ENCODE data around the gene TMEM255A. TPM values are rescaled to one million over a fixed set of nuclear protein-coding genes. Genes with fewer than 3 reads are reported as not detected.

The TMEM255A gene
- total and polyA plus RNA-seq, 12 donors: 0.09 to 3.1 (median 0.96) TPM

GRCh38 chrX:120334151-120334550 lies 22.9 kb upstream of the TMEM255A start:
- intact Hi-C loops (cut with DNase I): no loop called here
- no peaks in the 10 kb centered on the region for H3K4me1 ChIP-seq (replicated peaks in 1 of 2)
- WGBS, 4 donors: 27 to 92% (median 59%) methylated on average over 2 of the region's 2 CpGs
- TF ChIP-seq, protein P1, sequence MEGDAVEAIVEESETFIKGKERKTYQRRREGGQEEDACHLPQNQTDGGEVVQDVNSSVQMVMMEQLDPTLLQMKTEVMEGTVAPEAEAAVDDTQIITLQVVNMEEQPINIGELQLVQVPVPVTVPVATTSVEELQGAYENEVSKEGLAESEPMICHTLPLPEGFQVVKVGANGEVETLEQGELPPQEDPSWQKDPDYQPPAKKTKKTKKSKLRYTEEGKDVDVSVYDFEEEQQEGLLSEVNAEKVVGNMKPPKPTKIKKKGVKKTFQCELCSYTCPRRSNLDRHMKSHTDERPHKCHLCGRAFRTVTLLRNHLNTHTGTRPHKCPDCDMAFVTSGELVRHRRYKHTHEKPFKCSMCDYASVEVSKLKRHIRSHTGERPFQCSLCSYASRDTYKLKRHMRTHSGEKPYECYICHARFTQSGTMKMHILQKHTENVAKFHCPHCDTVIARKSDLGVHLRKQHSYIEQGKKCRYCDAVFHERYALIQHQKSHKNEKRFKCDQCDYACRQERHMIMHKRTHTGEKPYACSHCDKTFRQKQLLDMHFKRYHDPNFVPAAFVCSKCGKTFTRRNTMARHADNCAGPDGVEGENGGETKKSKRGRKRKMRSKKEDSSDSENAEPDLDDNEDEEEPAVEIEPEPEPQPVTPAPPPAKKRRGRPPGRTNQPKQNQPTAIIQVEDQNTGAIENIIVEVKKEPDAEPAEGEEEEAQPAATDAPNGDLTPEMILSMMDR (IDR thresholded peaks at IDR 0.05): no peak
- no peak for TF ChIP-seq POLR2A (IDR thresholded peaks at IDR 0.05)
- H3K9me3 ChIP-seq (replicated peaks in 1 of 3): peaks cover 0 to 12% (median 0%) of the 10 kb centered on the region in 3 donors
- H3K4me3 ChIP-seq: no peak overlapping the region
- H3K27me3 ChIP-seq: no peaks in the 10 kb centered on the region
- no peak for DNase-seq
- no peaks in the 10 kb centered on the region for H3K36me3 ChIP-seq (replicated peaks in 1 of 2)
- H3K27ac ChIP-seq: no peak overlapping the region

DNA sequence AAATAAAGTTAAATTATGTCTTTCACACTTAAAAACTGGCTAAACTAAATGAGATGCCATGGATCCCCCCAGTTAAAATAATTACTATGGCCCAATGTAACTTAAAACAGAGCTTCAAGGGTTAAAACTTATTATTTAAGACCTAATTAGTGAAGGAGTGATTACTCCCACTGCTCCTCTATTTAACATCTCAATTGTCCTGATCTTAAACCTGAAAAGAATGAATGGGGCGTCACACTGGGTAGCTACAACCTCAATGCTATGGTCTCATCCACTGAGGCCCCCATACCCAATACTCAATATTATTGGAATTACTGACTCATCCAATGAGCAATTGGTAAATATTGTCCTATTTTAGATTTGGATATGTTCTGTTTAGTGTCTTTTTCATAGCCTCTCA lies 21.1 kb upstream of the TMEM255A start:
- Histone ChIP-seq H3K4me1 (replicated peaks in 1 of 2) (no peaks in the 10 kb centered on the region), H3K27me3 (no peaks in the 10 kb centered on the region), H3K9me3 (replicated peaks in 1 of 3) (peaks cover 0 to 9% (median 0%) of the 10 kb centered on the region in 3 donors), H3K27ac (no peak overlapping the region), H3K4me3 (no peak overlapping the region), H3K36me3 (replicated peaks in 1 of 2) (no peaks in the 10 kb centered on the region)
- intact Hi-C loops (cut with DNase I): no loop called here
- TF ChIP-seq, protein P1 (IDR thresholded peaks at IDR 0.05): no peak
- no peak for TF ChIP-seq POLR2A (IDR thresholded peaks at IDR 0.05)
- WGBS, 4 donors: 46 to 77% (median 62%) methylated on average over 1 of the region's 1 CpG
- DNase-seq: no peak

DNA sequence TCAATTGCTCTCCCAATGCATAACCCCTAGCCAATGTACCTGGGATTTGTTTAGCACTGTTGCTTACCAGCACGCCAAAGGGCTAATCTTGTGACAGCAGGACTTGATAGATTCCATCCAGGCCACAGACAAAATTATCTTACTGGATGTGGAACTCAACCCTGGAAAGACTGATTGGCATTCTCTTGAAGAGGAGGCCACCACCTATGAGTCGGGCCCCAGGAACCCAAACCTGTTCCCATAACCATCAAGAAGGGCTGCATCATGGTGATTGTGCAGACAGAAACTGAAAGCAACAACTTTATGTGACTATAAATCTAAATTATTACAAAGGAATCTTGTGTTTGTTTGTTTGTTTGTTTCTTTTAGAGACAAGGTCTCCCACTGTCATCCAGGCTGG lies 19.9 kb upstream of the TMEM255A start:
- Histone ChIP-seq H3K9me3 (replicated peaks in 1 of 3) (no peaks in the 10 kb centered on the region), H3K36me3 (replicated peaks in 1 of 2) (no peaks in the 10 kb centered on the region), H3K27me3 (no peaks in the 10 kb centered on the region), H3K4me1 (replicated peaks in 1 of 2) (no peaks in the 10 kb centered on the region), H3K27ac (no peak overlapping the region), H3K4me3 (no peak overlapping the region)
- TF ChIP-seq POLR2A (IDR thresholded peaks at IDR 0.05): no peak
- TF ChIP-seq, protein P1 (IDR thresholded peaks at IDR 0.05): no peak
- no peak for DNase-seq
- intact Hi-C loops (cut with DNase I): no loop called here
- WGBS, 4 donors: 40 to 88% (median 77%) methylated on average over 1 to 2 of the region's 2 CpGs

DNA sequence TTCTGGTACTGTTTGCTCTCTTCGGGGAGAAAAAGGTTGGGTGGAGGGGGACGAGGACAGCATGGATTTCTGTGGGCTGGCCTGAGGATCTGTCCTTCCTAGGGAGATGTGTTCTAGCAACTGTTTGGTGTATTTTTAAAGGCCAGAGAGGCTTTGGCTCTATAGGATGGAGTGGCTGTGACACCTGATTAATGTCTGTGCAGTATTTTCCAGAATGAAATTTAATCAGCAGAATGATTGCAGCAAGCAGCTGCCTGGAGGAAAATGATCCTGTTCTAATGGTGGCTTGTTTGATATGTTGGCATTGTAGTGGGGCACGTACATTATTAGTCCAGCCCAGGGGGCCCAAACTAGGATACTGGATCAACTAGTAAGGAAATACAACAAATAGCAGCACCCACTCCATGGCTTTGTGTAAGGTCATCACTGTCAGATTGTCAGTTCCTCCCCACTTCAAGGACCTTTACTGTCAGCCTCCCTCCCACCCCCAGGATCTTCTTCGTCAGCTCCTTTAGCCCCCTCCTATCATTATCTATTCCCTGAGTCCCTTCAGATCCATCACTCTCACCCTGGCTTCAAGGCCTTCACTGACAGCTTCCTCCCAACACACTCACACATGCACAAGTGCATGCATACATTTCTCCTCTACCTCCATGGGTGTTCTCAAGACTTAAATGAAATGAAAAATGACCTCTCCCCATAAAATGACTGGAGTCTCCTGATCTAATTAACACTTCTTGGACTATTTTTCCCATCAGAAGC lies 10.4 kb upstream of the TMEM255A start:
- TF ChIP-seq, protein P1 (IDR thresholded peaks at IDR 0.05): no peak
- TF ChIP-seq POLR2A (IDR thresholded peaks at IDR 0.05): no peak
- DNase-seq: no peak
- 59 to 75% (median 66%) methylated on average over 3 to 4 of the region's 4 CpGs for WGBS, 4 donors
- Histone ChIP-seq H3K27ac (no peak overlapping the region), H3K4me1 (replicated peaks in 1 of 2) (no peaks in the 10 kb centered on the region), H3K27me3 (peaks cover 18% of the 10 kb centered on the region), H3K36me3 (replicated peaks in 1 of 2) (no peaks in the 10 kb centered on the region), H3K9me3 (replicated peaks in 1 of 3) (no peaks in the 10 kb centered on the region), H3K4me3 (no peak overlapping the region)
- intact Hi-C loops (cut with DNase I): no loop called here

All from adrenal gland (tissue), 12 donors.